MM.1S (cell line): ENCODE results near the gene MLIP.

Experiments
- DNase-seq: peaks from one replicate; pipeline ENCODE4 v3.0.0-alpha.2; 2015
- H2AFZ ChIP-seq: fragments of 300-600 bp; sonication (generic); 2 replicates; pipeline ENCODE4 v1.6.0; 2016; ENCODE audit warnings: antibody characterized with exemption, low read length
- H3F3A ChIP-seq: fragments of 300-600 bp; sonication (generic); 2 replicates; pipeline ENCODE4 v1.6.1; 2016; ENCODE audit warnings: mild to moderate bottlenecking, antibody characterized with exemption, low read length, moderate library complexity, mixed read lengths; ENCODE audit not compliant: insufficient read depth
- H3K27ac ChIP-seq: fragments of 300-600 bp; sonication (generic); 2 replicates; pipeline ENCODE4 v1.5.1; 2016; ENCODE audit warnings: mild to moderate bottlenecking, low read length
- H3K27me3 ChIP-seq: fragments of 300-600 bp; sonication (generic); replicated peaks from 2 replicates; pipeline ENCODE4 v1.6.0; 2016; ENCODE audit warnings: low read length; ENCODE audit not compliant: insufficient read depth
- H3K36me3 ChIP-seq: fragments of 300-600 bp; sonication (generic); replicated peaks from 2 replicates; pipeline ENCODE4 v1.6.1; 2016; ENCODE audit warnings: mild to moderate bottlenecking, low read length, mixed read lengths; ENCODE audit not compliant: insufficient read depth
- H3K4me1 ChIP-seq: fragments of 300-600 bp; sonication (generic); 2 replicates; pipeline ENCODE4 v1.6.1; 2016; ENCODE audit warnings: low read length, mixed read lengths
- H3K4me2 ChIP-seq: fragments of 300-600 bp; sonication (generic); 2 replicates; pipeline ENCODE4 v1.6.0; 2016; ENCODE audit warnings: low read depth, low read length
- H3K4me3 ChIP-seq: fragments of 300-600 bp; sonication (generic); 2 replicates; pipeline ENCODE4 v1.5.1; 2016; ENCODE audit warnings: low read length, mixed read lengths
- H3K79me2 ChIP-seq: fragments of 300-600 bp; sonication (generic); 2 replicates; pipeline ENCODE4 v1.6.1; 2016; ENCODE audit warnings: mixed run types, low read length, mixed read lengths
- H3K9ac ChIP-seq: fragments of 300-600 bp; sonication (generic); 2 replicates; pipeline ENCODE4 v1.6.1; 2016; ENCODE audit warnings: low read length, mixed read lengths
- H3K9me2 ChIP-seq: fragments of 300-600 bp; sonication (generic); replicated peaks from 2 replicates; pipeline ENCODE4 v1.6.1; 2016; ENCODE audit warnings: mild to moderate bottlenecking, low read length, mixed read lengths; ENCODE audit not compliant: insufficient read depth
- H3K9me3 ChIP-seq: fragments of 300-600 bp; sonication (generic); replicated peaks from 2 replicates; pipeline ENCODE4 v1.6.1; 2016; ENCODE audit warnings: mild to moderate bottlenecking, low read length, mixed read lengths; ENCODE audit not compliant: insufficient read depth
- H4K20me1 ChIP-seq: fragments of 300-600 bp; sonication (generic); 2 replicates; pipeline ENCODE4 v1.6.1; 2016; ENCODE audit warnings: mild to moderate bottlenecking, low read length, moderate library complexity, mixed read lengths; ENCODE audit not compliant: insufficient read depth
- EZH2 ChIP-seq: fragments of 300-600 bp; sonication (generic); optimal IDR thresholded peaks from 2 replicates; pipeline ENCODE3; 2017; ENCODE audit warnings: low read depth, mild to moderate bottlenecking, antibody characterized with exemption, low read length, mixed read lengths
- EZH2phosphoT487 ChIP-seq: fragments of 300-600 bp; sonication (generic); IDR thresholded peaks from 2 replicates; pipeline ENCODE4 v1.6.1; 2018; ENCODE audit warnings: antibody characterized with exemption, low read length
- TF ChIP-seq, protein P1 (sequence below): fragments of 300-600 bp; sonication (generic); IDR thresholded peaks from 2 replicates; pipeline ENCODE4 v1.5.1; 2016; ENCODE audit warnings: antibody characterized with exemption, low read length, mixed read lengths

MLIP gene

DNA sequence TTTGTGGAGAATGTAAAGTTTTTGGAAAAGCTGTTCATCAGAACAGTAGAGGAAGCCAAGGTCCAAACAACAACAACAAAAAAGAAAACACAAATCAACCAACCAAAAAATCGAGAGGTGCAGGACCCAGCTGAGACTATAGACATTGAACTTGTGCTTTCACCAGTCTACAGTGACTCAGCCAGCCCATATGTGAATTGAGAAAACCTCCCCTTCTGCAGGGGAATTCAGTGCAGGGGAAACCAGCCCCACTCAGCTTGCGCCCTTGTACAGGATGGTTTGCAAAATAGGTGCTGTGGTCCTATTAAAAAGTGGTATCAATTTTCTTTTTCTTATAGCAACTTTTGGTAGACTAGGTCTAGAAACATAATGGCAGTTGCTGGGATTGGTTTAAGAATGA lies 21.3 kb downstream of the MLIP start:
- Histone ChIP-seq H3K27me3 (no peaks in the 10 kb centered on the region), H3K79me2 (no peaks in the 10 kb centered on the region), H3K9me2 (no peaks in the 10 kb centered on the region), H4K20me1 (no peaks in the 10 kb centered on the region), H3K36me3 (no peaks in the 10 kb centered on the region), H3K4me3 (no peak overlapping the region), H3K9me3 (no peaks in the 10 kb centered on the region), H3K4me1 (no peaks in the 10 kb centered on the region), H3K4me2 (no peak overlapping the region), H3K27ac (no peak overlapping the region), H2AFZ (no peak overlapping the region), H3F3A (no peaks in the 10 kb centered on the region), H3K9ac (no peak overlapping the region)
- no peak for DNase-seq
- no peak for TF ChIP-seq EZH2phosphoT487
- no peak for TF ChIP-seq EZH2
- TF ChIP-seq, protein P1, sequence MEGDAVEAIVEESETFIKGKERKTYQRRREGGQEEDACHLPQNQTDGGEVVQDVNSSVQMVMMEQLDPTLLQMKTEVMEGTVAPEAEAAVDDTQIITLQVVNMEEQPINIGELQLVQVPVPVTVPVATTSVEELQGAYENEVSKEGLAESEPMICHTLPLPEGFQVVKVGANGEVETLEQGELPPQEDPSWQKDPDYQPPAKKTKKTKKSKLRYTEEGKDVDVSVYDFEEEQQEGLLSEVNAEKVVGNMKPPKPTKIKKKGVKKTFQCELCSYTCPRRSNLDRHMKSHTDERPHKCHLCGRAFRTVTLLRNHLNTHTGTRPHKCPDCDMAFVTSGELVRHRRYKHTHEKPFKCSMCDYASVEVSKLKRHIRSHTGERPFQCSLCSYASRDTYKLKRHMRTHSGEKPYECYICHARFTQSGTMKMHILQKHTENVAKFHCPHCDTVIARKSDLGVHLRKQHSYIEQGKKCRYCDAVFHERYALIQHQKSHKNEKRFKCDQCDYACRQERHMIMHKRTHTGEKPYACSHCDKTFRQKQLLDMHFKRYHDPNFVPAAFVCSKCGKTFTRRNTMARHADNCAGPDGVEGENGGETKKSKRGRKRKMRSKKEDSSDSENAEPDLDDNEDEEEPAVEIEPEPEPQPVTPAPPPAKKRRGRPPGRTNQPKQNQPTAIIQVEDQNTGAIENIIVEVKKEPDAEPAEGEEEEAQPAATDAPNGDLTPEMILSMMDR, result no peak

DNA sequence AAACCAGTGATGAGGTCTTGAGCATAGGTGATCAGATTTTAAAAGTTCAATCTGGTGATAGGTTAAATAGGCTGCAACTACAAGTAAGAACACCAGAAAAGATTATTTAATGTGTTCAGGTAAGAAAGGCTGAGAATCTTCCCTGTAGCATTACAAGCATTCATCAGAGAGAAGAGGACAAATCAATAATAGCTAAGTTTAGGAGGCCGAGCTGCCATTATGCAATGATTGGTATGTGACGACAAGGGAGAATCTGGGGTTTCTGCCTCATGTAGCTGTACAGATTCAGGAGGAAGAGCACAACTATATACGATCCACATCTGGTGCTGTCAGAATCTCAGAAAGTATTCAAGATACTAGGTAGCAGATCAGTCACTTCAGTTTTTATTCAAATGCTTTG lies 21.9 kb downstream of the MLIP start:
- Histone ChIP-seq H3K79me2 (no peaks in the 10 kb centered on the region), H3K9me2 (no peaks in the 10 kb centered on the region)

DNA sequence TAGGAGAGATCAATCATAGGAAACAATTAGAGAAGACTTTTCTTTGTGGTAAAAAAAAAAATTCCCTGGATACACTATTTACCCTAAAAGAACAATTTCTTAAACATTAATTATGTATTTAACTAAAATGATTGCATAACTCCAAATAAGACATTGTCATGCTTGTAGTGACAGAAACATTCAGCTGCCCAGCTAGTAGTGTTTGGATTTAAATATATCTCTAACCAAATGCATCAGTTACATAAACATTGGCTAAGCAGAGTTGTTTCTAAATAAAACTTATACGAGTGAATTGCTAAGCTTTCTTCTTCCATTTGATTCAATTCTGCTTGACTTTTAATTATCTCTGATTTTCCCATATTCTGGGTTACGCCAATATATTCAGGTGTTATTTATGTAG lies 23.7 kb downstream of the MLIP start:
- Histone ChIP-seq H3K4me3 (no peak overlapping the region), H3K36me3 (no peaks in the 10 kb centered on the region), H3K9ac (no peak overlapping the region), H4K20me1 (no peaks in the 10 kb centered on the region), H3K27ac (no peak overlapping the region), H3K79me2 (no peaks in the 10 kb centered on the region), H3F3A (no peaks in the 10 kb centered on the region), H3K4me1 (no peaks in the 10 kb centered on the region), H3K27me3 (no peaks in the 10 kb centered on the region), H3K9me2 (no peaks in the 10 kb centered on the region), H3K9me3 (no peaks in the 10 kb centered on the region), H3K4me2 (no peak overlapping the region), H2AFZ (no peak overlapping the region)
- TF ChIP-seq EZH2, result no peak
- no peak for TF ChIP-seq EZH2phosphoT487
- TF ChIP-seq, protein P1, result no peak
- DNase-seq, result no peak

More for the DNA sequence above, 21.9 kb downstream of the MLIP start:
- no peak overlapping the region for H3K4me3 ChIP-seq
- no peak overlapping the region for H2AFZ ChIP-seq
- H3K4me2 ChIP-seq, result no peak overlapping the region
- H3F3A ChIP-seq, result no peaks in the 10 kb centered on the region
- H3K27me3 ChIP-seq, result no peaks in the 10 kb centered on the region
- H3K9ac ChIP-seq, result no peak overlapping the region
- no peaks in the 10 kb centered on the region for H4K20me1 ChIP-seq
- H3K27ac ChIP-seq, result no peak overlapping the region
- H3K36me3 ChIP-seq, result no peaks in the 10 kb centered on the region
- TF ChIP-seq EZH2phosphoT487 (no peak), EZH2 (no peak)
- TF ChIP-seq, protein P1, result no peak
- DNase-seq, result no peak
- no peaks in the 10 kb centered on the region for H3K9me3 ChIP-seq
- H3K4me1 ChIP-seq, result no peaks in the 10 kb centered on the region
